Activated CD4-positive, alpha-beta T cell treated with anti-CD3 and anti-CD28 coated beads, Interleukin-2, amount 50 U/mL, for 1 hour (primary cell): ENCODE results near the gene RBMS3.
"Not testable (repeated sequence)": the region's sequence is repeated elsewhere in the genome, so short reads cannot be mapped to it uniquely, and the experiment has no call there.

ENCODE experiments used
- DNase-seq: peaks from one replicate; pipeline ENCODE4 v3.0.0-alpha.2; 2020

The RBMS3 gene

DNA sequence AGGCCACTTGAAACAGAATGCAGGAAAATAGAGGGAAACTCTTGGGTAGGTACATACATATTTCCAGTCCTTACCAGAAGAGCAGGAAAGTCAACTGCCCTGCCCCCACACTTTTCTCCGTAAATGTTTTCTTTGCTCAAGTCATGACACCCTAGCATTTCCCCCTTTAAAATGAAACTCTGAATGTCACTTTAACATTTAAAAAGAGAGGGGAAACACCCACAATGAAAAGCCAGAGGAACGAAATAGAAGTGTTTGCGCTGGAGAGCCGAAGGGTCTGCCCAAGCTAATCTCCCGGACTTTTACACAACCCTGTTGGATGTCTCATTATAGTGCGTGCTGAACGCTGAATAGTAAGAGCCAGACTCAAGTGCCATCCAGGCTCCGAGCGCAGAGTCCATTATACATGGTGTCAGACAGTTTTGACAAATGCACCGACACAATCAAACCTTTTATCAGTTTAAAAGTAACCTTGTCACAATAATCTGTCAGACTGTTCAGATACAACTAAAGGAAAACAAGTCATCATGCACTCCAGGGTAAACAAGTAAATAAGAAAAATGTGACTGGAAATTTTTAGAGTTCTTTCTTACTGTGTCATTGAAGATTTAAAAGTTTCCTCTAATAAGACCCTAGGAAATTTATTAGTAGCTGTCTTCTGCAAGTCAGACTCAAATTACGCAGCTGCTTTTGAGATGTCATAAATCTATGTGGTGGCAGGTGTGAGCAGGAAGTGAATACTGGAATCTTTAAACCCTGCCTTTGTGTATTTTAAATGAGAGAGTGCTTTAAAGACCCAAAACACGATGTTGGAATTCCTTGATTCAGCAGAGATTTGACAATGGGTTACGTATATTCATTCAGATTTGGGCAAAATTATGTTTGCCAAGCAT, 159.8 kb downstream of the RBMS3 start:
- DNase-seq: no peak

DNA sequence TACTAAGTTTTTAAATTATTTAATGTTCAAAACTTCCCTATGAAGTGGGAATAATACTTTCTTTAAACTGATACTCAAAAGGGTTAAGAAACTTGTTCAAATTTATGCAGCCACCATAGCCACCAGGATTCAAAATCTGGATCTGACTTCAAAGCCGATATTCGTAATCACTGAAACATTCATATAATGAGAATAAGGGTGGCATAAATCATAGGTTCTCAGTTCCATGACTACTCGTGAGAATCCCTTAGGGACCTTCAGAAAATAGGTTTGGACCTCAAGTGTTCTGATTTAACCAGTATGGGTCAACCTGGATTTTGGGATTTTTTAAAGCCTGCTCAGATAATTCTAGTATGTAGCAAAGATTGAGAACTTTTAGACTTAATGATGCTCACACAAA, 160.6 kb downstream of the RBMS3 start:
- no peak for DNase-seq

DNA sequence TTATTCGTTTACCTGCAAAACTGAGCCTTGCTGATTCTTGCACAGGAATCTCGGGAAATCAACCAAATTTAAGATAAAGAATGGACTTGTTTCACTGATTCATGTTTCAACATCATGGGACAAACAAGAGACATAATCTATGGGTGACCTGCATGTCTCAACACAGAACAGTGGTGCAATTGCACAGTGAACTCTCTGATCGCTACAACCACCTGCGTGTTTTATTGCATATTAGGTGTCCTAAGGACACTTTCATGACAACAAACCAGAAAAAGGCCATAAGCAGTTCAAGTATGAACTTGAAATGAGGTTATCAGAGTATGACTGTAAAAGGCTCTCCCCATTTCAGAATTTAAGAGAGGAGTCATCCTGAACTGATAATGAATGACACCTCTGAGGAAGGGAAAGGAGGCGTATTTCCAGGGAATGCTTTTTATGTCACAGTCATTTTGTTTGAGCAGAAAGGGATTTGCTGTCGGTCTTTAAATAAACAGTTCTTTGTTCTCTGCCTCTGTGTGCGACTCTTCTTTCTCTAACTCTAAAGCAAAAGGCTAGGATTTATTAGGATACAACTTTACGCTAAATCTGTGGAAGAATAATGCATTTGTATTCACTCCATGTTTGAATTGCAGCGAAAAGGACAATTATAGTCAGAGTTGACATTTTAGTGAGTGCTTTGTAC, 167.2 kb downstream of the RBMS3 start:
- no peak for DNase-seq

DNA sequence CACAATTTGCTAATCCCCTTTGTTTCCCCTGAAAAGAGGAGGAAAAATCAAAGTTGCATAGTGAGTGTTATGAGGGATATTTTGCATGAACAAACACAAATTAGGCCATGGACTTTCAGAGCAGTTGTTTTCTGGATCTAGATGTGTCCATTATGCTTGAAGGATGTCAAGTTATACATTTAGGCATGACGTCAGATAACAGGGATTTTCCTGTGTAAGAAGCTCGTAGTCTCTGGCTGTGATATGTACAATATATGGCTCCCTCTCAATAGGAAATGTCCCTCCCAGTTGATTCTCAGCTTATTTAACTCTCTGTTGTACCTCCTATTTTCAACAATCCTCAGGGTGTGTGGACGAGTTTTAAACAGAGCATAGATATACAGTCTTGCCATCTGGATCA, 171.0 kb downstream of the RBMS3 start:
- DNase-seq: no peak

DNA sequence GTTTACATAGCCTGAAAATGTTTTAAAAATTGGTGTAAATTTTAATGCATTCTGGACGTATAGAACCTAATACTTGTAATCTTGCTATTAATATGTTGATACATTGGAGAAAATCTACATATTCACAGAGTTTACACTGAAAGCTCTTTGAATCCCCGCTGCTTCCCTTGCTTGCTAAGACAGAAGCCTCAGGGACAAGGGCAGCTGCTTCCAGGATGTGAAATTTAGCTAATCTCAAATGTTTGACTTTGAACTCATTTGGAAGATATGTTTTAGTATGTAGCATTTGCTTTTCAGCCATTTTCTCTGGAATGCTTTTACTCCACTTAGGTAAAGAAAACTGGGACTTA, 172.0 kb downstream of the RBMS3 start:
- DNase-seq: no peak

DNA sequence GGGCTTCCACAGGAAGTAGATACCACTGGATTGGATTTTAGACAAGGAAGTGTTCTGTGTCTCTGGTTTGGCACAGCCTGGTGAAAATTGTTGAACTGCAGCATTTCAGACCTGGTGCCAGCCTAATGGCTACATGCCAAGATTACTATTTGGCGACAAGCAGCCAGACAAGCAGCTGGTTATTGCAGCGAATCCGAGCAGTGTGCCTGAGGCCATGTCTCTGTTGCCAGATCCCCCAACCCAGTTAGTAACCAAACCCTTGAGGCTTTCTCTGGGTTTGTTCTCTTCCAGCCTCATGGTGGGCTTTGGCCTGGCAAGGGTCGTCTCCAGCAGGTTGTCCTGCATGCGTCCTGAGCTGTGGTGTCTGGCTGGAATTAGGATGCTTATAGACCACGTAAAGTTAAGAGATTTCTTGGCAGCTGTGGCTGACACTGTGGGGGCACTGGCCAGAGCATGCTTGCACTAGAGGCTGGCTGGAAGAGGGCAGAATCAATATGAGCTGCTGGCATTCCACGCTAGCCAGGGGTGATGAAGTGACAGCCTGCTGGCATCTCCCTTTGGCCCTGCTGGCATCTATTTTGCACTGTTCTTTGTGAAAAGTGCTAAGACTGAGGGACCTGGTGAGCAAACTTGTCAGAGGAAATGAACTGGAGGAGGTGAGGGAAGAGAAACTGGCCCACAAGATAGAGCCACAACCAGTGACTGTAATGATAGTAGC, 172.6 kb downstream of the RBMS3 start:
- DNase-seq: no peak

DNA sequence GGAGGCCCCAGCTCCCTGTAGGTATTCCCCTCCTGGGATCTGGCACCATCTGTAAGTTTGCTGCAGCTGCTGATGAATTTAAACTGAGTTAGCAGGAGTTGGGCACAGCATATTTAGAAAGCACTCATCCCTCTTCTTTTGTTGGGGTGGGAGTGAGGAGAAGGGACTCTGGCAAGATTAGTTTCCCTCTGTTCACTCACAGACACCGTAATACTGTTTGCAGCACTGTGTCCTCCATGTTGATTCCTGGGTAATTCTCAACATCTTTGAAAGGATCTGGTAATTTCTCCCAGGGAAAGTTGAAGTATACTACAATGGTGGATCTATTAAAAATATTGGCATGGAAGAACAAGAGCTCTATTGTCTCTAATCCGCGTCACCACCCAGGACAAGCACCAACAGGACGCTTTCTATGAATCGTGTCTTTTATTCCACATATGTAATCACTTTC, 173.3 kb downstream of the RBMS3 start:
- DNase-seq: no peak

DNA sequence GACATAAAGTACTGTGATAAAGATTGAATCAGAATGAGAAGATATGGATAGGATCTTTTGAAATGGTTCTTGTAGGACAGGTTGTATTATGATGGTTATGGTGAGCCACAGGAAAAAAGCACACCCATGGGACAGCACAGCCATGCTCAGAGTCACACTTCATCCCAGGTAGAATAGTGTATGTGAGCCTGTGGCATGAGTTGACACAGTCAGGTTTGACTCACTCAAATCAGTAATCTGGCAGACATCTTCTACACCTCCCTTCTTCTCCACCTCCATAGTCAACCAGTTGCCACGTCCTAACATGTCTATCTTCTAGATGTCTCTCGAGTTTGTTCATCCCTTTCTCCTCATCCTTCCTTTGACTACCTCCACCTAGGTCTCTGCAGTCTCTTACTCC, 176.0 kb downstream of the RBMS3 start:
- no peak for DNase-seq

DNA sequence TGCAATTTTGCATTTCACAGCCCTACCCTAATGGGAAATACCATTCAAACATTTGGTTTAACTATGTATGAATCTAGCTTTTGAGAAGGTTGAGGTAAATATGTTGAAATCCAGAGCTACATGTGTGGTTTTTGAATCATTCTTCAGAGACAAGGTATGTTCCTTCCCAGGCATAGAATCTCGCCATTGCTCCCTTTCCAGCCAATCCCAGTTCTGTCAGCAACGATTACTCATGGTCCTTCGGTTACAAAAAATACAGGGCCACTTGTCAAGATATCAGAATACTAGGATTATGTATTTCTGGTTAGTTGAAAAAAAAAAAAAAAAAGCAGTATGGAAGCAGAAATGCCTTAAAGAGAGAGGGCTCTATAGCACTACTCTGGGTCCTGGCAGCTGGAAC, 182.4 kb downstream of the RBMS3 start:
- DNase-seq: no peak

DNA sequence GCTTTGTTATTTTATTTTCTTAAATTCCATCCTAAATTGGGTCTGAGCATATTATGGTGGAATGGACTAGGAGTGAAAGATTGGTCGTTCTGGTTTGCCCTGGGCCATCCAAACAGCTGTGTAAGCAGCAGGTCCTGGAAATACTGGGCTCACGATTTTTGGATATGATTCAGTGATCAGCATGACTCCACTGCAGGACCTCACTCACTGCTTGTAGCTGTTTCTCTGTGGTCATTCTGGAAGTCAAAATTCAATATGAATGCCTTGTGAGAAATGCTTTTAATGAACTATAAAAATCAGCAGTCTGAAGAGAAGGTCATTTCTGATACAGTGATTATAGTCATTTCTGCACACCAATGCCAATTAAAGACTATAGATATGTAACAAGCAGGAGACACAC, 185.0 kb downstream of the RBMS3 start:
- no peak for DNase-seq

DNA sequence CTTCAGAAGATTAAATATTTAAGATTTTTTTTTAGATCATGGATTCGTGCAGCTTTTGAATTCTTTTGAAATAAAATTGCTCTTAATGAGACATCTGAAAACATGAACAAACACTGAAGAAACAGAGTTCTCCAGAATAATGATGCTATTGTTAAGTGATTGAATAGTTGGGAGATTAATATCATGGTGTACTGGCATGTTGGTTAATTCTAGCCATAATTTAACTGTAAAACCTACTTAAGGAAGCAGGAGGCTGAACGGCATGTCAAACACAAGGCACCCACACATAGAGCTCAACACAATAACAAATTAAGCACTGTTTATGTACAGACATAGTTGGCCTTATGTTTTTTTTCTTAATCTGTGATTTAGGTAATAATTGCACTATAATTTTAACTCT, 185.6 kb downstream of the RBMS3 start:
- no peak for DNase-seq

DNA sequence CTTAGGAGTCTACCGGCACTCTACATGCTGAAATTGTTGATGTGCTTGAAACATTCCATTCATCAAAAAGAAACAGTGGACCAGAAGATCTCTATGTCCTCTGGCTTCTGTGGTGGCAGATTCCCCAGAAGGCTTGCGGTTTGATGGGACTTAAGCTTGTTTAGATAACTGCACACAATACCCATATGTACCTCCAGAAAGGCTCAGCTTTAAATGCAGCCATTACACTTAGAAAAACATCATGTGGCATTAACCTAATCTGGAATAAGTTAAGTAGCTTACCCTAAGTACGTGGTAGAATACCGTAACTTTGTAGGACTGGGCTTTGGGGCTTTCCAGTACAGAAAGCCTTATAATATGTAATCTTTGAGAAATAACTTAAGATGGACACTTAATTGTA, 187.3 kb downstream of the RBMS3 start:
- no peak for DNase-seq

DNA sequence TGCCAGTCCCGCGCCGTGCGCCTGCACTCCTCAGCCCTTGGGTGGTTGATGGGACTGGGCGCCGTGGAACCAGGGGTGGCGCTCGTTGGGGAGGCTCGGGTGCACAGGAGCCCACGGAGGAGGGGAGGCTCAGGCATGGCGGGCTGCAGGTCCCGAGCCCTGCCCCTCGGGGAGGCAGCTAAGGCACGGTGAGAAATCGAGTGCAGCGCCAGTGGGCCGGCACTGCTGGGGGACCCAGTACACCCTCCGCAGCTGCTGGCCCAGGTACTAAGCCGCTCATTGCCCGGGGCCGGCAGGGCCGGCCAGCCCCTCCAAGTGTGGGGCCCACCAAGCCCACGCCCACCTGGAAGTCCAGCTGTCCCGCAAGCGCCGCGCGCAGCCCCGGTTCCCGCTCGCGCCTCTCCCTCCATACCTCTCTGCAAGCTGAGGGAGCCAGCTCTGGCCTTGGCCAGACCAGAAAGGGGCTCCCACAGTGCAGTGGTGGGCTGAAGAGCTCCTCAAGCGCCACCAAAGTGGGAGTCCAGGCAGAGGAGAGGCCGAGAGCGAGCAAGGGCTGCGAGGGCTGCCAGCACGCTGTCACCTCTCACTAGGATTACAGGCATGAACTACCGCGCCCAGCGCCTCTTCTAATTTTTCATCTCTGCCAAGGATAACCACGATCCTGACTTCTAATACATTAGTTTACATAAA, 192.8 kb downstream of the RBMS3 start:
- not testable (repeated sequence) for DNase-seq

DNA sequence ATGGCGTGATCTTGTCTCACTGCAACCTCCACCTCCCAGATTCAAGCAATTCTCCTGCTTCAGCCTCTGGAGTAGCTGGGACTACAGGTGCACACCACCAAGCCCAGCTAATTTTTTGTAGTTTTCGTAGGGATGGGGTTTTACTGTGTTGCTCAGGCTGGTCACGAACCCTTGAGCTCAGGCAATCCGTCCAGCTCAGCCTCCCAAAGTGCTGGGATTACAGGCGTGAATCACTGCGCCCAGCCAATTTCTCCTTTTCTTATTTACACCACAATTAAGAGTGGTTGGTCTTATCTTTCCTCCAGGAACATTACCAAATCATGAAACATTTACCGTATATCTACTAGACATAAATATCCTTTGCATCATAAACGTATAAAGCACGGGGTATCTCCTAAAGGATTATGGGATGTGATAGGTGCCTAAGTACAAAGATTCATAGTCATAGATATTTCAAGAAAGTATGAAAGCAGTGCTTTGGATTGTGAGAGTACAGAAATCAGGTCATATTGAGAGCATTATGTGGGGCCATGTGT, 194.5 kb downstream of the RBMS3 start:
- DNase-seq: no peak

DNA sequence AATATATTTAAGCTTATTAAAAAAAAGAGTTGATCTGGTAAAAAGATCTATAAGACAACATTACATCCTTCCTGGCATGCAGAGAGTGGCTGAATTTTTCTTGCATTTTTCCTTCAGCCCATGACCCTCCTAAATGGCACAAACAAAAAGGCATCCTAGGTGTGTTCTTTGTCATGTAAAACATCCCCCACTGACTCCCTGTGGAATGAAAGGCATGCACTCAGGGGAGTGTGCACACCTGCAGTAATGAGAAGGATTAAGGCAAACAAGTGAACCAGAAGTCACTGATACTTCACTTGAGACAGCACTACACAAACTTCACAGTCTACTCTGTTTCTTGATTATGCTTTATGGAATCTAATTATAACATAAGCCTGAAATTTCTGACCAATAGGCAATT, 195.0 kb downstream of the RBMS3 start:
- no peak for DNase-seq

DNA sequence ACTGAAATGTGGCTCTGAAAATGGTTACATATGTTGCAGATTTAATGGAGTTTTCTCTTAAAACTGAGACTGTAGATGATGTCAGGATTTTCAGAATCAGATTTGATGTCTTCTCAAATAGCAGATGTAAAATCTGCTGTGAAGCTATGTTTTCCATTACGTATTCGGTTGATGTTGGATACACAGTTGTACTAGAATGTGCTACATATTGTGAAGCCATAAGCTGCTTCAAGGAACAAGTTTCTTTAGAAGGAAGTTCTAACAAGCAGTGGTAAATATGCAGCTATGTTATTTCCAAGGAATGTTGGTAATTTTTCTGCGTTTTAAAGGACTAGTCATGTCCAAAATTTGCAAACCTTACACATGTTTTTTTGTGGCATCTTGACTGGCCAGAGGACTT, 197.7 kb downstream of the RBMS3 start:
- no peak for DNase-seq

DNA sequence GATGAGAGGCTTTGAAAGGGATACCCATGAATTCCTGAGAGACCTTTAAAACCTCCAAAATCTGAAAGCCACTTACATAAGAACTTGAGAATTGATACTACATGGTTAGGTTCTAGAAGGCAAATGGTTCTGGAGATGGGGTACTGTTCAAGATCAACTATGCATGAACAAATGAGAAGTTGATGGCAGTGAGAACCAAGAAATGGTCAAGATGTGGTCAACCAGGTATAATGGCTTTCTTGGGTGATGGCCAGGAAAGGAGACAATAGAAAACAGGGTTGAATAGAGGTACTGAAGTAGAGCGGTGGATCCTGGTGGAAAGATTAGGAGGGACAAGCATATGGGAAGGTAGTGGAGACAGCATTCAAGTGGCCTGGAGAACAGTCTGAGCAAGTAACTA, 200.4 kb downstream of the RBMS3 start:
- no peak for DNase-seq

DNA sequence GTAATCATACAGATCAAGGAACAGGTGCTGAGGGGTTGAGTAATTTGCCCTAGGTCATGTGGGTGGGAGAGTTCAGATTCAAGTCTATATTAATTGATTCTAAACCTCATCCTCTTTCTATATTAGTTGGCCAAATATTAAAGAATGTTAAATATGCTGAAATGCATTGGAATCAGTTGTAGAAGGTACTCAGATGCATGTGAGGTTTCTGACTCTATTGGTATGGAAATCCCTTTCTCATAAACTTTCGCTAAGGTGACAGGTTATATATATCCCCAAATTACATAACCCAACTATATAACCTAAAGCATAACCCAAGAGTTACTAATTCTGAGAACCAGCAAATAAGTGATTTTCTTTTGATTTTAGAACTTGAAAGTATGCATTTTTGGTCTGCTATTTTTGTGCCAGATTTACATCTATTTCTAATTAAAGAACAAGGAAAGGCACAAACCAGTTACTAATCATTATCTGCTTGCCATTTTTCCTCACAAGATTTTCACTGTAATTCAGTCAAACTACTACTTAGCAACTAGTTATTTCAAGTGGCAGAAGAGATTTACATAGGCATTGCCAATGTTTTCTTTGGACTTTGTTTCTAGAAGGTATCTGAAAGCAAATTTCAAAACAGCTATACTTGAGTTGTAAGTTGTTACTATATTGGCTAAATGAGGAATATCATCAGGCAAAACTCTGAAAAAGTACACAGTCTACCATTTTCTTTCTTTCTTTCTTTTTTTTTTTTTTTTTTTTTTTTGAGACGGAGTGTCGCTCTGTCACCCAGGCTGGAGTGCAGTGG, 201.3 kb downstream of the RBMS3 start:
- DNase-seq: no peak

DNA sequence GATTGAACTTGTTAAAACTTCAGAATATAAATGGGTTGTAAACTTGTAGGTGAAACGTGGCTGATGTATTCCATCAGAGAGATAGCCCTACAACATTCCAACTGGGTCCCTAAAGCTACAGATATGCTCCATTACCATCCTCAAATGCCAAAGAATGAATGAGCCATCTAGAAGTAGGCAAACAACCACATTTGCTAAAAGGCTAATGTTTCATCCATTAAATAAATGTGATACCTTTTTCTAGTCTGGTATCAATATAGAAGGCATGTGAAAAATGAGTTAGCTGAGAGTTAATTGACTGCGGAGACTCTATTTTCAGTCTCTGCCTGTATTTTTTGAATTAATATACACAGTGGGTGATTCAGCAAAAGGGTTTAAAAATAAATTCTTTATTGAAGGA, 203.8 kb downstream of the RBMS3 start:
- no peak for DNase-seq

DNA sequence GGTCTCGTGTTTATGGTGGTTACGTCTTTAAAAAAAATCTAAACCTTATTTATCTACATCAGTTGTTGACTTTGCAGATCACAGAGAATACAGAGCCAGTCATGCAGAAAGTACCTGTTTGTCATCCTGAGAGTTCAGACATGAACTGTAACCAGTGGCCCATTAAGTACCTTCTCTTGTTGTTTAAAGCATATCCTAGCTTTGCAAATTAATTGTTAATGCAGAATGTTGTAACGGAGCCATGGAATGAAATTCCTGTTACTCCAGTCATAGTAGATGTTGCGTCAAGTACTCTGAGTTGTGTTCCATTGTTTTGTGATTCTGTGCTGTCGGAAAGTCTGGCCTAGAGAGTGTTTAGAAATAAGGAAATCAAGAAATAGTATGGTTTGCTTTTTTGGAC, 205.2 kb downstream of the RBMS3 start:
- no peak for DNase-seq

DNA sequence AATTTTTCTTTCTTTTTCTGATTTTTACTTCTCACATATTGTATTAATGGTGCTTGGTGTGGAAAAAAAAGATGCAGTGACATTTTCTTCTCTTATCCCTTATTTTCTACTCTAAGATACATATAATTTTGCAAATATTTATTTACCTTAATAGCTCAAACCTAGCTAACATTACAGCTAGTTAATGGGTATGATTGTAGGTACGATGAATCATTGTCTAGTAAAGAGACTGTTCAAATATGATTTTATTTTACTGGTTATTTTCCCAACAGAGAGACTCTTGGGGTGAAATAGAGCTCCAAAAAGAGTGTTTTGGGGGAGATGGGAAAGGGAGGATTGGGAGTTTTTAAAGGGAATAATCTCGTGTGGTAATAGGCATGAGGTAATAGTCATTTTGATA, 206.0 kb downstream of the RBMS3 start:
- DNase-seq: no peak

DNA sequence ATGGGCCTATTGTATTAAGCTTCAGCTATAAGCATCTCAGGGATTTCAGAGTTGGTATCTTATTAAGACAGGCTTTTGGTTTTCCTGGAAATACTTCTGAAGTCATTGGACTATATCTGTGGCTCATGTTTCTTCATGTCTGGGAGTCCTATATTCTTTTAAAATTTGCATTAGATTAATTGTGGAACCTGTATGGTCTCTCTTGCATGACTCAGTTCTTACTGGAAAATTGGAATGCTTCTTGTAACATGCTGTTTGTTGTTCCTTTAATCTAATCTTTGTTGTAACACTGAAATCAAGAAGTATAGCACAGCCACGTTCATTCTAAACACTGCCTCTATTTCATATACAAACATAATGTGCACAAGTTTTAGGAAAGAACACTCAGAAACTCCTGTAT, 208.1 kb downstream of the RBMS3 start:
- DNase-seq: no peak
